GM12801 (cell line): ENCODE data around the gene GPD1L.

Experiments used
- CTCF ChIP-seq: IDR thresholded peaks from one replicate; pipeline ENCODE4 v1.5.1; 2011; ENCODE audit warnings: control low read depth; ENCODE audit not compliant: insufficient read length; ENCODE audit errors: extremely low read depth

The GPD1L gene

DNA sequence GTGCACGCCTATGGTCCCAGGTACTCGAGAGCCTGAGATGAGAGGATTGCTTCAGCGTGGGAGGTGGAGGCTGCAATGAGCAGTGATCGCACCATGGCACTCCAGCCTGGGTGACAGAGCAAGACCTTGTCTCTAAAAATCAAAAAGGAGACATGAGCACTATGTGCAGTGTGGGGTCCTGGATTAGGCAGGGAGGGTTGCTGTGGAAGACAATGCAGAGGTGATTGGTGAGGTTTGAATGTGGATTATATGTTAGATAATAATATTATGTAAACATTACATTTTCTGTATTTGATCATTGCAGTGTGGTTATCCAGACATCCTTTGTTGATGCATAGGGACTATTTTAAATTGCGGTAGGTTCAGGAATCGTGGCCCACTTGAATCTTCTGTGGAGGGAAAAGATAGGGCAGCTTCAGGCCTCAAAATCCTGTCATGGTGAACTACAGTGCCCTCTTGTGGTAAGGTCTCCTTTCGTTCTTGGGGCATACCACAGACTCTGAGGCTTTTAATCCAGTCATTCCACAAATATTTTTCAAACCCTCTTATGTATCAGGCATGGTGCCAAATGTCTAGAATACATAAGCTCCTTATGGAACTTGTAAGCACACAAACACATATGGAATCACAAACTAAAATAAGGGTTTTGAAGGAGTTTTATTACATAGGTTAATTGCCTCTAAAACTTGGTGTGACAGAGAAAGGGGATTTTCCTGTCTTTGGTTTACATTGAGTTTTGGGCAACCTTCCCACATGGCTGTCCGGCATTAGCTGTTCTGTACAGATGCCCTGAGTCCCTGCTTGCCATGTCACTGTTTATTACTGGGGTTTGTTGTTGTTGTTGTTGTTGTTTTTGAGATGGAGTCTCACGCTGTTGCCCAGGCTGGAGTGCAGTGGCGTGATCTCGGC, 37.7 kb downstream of the GPD1L start:
- TF ChIP-seq CTCF = no peak

DNA sequence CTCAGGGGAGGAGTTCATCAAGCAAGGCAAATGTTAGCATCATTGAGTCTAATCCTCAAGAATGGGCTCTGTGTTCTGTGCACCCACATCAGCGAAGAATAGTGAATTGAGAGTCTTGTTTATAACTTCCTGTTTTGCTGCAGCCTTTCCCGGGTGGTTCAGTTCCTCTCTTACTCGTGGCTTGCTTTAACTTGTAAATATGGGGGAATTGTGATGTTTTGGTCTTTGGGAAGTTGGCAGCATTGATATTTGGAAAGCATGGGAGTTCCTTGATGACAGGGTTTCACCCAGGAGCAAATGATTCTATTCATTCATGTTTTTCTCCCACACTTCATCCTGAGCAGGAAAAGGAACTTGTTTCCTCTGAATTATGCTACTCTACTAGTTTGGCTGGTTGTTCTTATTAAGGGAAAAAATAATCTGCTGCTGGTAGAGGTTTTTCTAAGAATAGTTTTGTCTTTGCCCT, 40.4 kb downstream of the GPD1L start:
- no peak for TF ChIP-seq CTCF

GRCh38 chr3:32147509-32147908, 41.1 kb downstream of the GPD1L start:
- TF ChIP-seq CTCF = no peak

DNA sequence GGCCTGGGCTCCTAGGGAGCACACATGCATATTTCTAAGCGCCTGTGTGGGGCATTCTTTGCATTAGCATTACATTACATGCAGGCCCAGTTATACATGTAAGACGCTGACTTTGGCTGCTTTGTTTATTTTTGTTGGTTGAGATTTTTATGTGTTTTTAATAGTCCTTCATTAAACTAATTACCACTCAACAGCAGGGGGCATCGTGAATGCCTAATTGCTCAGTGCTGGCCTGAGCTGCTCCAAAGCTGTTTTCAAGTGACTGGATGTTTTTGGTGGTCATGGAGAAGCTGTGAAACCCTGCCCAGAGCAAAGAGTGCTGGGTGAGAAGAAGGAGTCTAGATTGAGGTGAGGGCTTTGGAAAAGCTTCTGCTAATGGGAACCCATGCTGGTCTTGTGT, 41.5 kb downstream of the GPD1L start:
- TF ChIP-seq CTCF = no peak

GRCh38 chr3:32148351-32148750, 41.9 kb downstream of the GPD1L start:
- no peak for TF ChIP-seq CTCF

GRCh38 chr3:32153414-32154204, 47.2 kb downstream of the GPD1L start:
- no peak for TF ChIP-seq CTCF

GRCh38 chr3:32154205-32154579, 47.8 kb downstream of the GPD1L start:
- TF ChIP-seq CTCF = no peak
